Adrenal gland (tissue), 12 donors: ENCODE results near the gene RPL37. TPM values are rescaled to one million over a fixed set of nuclear protein-coding genes. Genes with fewer than 3 reads are reported as not detected.

ENCODE experiments used
- DNase-seq, 7 donors: peaks; one replicate each; pipeline ENCODE4 v3.0.0-alpha.2; 2019 to 2020
- H3K27ac ChIP-seq, 5 donors: fragments of 200-600 bp; sonication (generic) in 4 of 5; 1 replicate in 3 of 5; 2 replicates in 2 of 5; pipeline versions ENCODE4 v1.5.1 to v1.8.0; 2016 to 2020; ENCODE audit warnings: mild to moderate bottlenecking in 1 of 5
- H3K27me3 ChIP-seq: fragments of 200-600 bp; 2 replicates; pipeline ENCODE4 v1.8.0; 2021
- H3K36me3 ChIP-seq, 2 donors: fragments of 200-600 bp; replicated peaks in 1 of 2; 1 replicate in 1 of 2; 2 replicates in 1 of 2; pipeline versions ENCODE4 v1.5.1 to v1.8.0; 2018 to 2022
- H3K4me1 ChIP-seq, 2 donors: fragments of 200-600 bp; replicated peaks in 1 of 2; 1 replicate in 1 of 2; 2 replicates in 1 of 2; pipeline versions ENCODE4 v1.5.1 to v1.8.0; 2018 to 2021
- H3K4me3 ChIP-seq, 4 donors: fragments of 200-600 bp; sonication (generic) in 3 of 4; one replicate each; pipeline ENCODE4 v1.5.1; 2016 to 2018
- H3K9me3 ChIP-seq, 3 donors: fragments of 200-600 bp; sonication (generic) in 1 of 3; replicated peaks in 1 of 3; 1 replicate in 2 of 3; 2 replicates in 1 of 3; pipeline versions ENCODE4 v1.5.1 to v1.8.0; 2016 to 2021
- POLR2A ChIP-seq, 2 donors: fragments of 450-650 bp; IDR thresholded peaks; one replicate each; pipeline ENCODE4 v1.6.1; 2017; ENCODE audit warnings: antibody characterized with exemption in 2 of 2, mild to moderate bottlenecking in 2 of 2, moderate library complexity in 1 of 2
- WGBS, 4 donors: extraction: QIAGEN DNeasy Blood & Tissue Kit in 2 of 4; methylation state at CpG; one replicate each; pipeline versions ENCODE4 v1.1.5 to v1.1.7; 2013 to 2017; 5-methylcytosine and 5-hydroxymethylcytosine counted together
- intact Hi-C, 2 donors: fragments of 100-400 bp; cut with DNase I; formaldehyde crosslinking; loops; one replicate each; pipeline versions ENCODE4 v1.14.1 to v1.15.0; 2022 to 2023
- polyA plus RNA-seq, 3 donors: library from polyadenylated mRNA; stranded (reverse); fragments of 200-250 nt in 2 of 3; fragments of 350-450 nt in 1 of 3; fragmentation: Illumina TruSeq in 1 of 3; extraction: RNeasy Lipid Tissue Mini Kit (QIAGEN cat#74804) in 1 of 3; gene quantifications; one replicate each; pipeline ENCODE4 v1.2.3, GENCODE V29; 2013 to 2014
- small RNA-seq, 2 donors: library from RNA; depleted of rRNA; stranded (forward); fragments of <200 nt; gene quantifications; one replicate each; pipeline ENCODE3, GENCODE V24; 2016
- total RNA-seq, 9 donors: library from RNA; depleted of rRNA in 4 of 9; stranded (reverse); fragments of >200 nt in 4 of 9; fragments of 120-200 nt in 1 of 9; fragmentation: NEBNext Ultra II Directional in 1 of 9; extraction: Animal tissue kit (Norgen Biotek cat#: 25700) in 1 of 9; gene quantifications; one replicate each; pipeline versions ENCODE4 v1.1.0 to v1.2.4, GENCODE V29; 2013 to 2023
- TF ChIP-seq, protein P1 (sequence below), 6 experiments: fragments of 450-650 bp in 4 of 6; fragments of 200-600 bp in 2 of 6; sonication (generic) in 1 of 6; IDR thresholded peaks; 1 replicate in 5 of 6; 2 replicates in 1 of 6; pipeline versions ENCODE4 v1.5.1 to v1.8.0; 2016 to 2021; ENCODE audit warnings: antibody characterized with exemption in 6 of 6, mild to moderate bottlenecking in 2 of 6, moderate library complexity in 1 of 6
- donor health status: healthy with polysubstance abuse.
- donor health status: Bipolar disorder and iron deficiency.
- donor health status: DM: yes; HTN: yes; CAD: no.
- donor health status: DM: no; HTN: no; CAD: no.
- donor health status: DM: no; HTN: no; CAD: no.
- donor health status: DM: yes; HTN: yes; CAD: no.

The RPL37 gene
- total and polyA plus RNA-seq, 12 donors, result 171 to 3,068 (median 978) TPM

GRCh38 chr5:40775846-40776657 lies 59.0 kb downstream of the RPL37 start:
- H3K27me3 ChIP-seq, result no peaks in the 10 kb centered on the region
- peaks cover 0 to 15% of the 10 kb centered on the region in 2 donors for H3K4me1 ChIP-seq
- H3K4me3 ChIP-seq, result no peak overlapping the region
- no peak overlapping the region for H3K27ac ChIP-seq
- no peaks in the 10 kb centered on the region for H3K9me3 ChIP-seq
- intact Hi-C loops, result no loop called here
- DNase-seq, result no peak
- WGBS, 4 donors, result 63 to 70% (median 68%) methylated on average over 6 of the region's 6 CpGs
- TF ChIP-seq POLR2A (IDR thresholded peaks at IDR 0.05), result no peak
- TF ChIP-seq, protein P1, sequence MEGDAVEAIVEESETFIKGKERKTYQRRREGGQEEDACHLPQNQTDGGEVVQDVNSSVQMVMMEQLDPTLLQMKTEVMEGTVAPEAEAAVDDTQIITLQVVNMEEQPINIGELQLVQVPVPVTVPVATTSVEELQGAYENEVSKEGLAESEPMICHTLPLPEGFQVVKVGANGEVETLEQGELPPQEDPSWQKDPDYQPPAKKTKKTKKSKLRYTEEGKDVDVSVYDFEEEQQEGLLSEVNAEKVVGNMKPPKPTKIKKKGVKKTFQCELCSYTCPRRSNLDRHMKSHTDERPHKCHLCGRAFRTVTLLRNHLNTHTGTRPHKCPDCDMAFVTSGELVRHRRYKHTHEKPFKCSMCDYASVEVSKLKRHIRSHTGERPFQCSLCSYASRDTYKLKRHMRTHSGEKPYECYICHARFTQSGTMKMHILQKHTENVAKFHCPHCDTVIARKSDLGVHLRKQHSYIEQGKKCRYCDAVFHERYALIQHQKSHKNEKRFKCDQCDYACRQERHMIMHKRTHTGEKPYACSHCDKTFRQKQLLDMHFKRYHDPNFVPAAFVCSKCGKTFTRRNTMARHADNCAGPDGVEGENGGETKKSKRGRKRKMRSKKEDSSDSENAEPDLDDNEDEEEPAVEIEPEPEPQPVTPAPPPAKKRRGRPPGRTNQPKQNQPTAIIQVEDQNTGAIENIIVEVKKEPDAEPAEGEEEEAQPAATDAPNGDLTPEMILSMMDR (IDR thresholded peaks at IDR 0.05), result no peak
- H3K36me3 ChIP-seq, result peaks cover 0 to 35% of the 10 kb centered on the region in 2 donors

Small RNA genes lying within 50 kb of the gene (small RNA-seq; reads per million reads assigned to genes)
- gene RF00191, result 0 reads per million in 2 donors
- gene SNORD72, result 175 to 177 reads per million in 2 donors

Other genes with a start within 250 kb of the RPL37 start
- gene PTGER4, start 155.3 kb downstream of the RPL37 start, total RNA-seq, result 10 to 100 TPM in 8 of 9 donors, 1 to 10 TPM in 1; 1.3 to 89.6 (median 24.6) TPM
- gene PTGER4, start 155.3 kb downstream of the RPL37 start, polyA plus RNA-seq, result 1 to 10 TPM; 3.4 to 5.2 (median 5.0) TPM
- gene TTC33, start 79.3 kb downstream of the RPL37 start, total RNA-seq, result 10 to 100 TPM in 7 of 9 donors, 1 to 10 TPM in 2; 5.9 to 33.5 (median 15.3) TPM
- 10 to 100 TPM in 1 of 3 donors, 1 to 10 TPM in 2; 5.8 to 19.6 (median 7.6) TPM for gene TTC33, start 79.3 kb downstream of the RPL37 start, polyA plus RNA-seq
- 100 to 1,000 TPM in 1 of 9 donors, 10 to 100 TPM in 8; 42.5 to 100 (median 64.9) TPM for gene PRKAA1, start 36.8 kb downstream of the RPL37 start, total RNA-seq
- 10 to 100 TPM; 19.5 to 58.3 (median 21.4) TPM for gene PRKAA1, start 36.8 kb downstream of the RPL37 start, polyA plus RNA-seq
- gene CARD6, start 6.1 kb upstream of the RPL37 start, total RNA-seq, result 10 to 100 TPM; 15.0 to 33.1 (median 28.3) TPM
- 10 to 100 TPM in 1 of 3 donors, 1 to 10 TPM in 2; 6.5 to 18.9 (median 9.9) TPM for gene CARD6, start 6.1 kb upstream of the RPL37 start, polyA plus RNA-seq
- 1,000 to 10,000 TPM in 7 of 9 donors, 100 to 1,000 TPM in 2; 447 to 4,123 (median 1,362) TPM for gene C7, start 74.3 kb upstream of the RPL37 start, total RNA-seq
- gene C7, start 74.3 kb upstream of the RPL37 start, polyA plus RNA-seq, result 1,000 to 10,000 TPM in 1 of 3 donors, 100 to 1,000 TPM in 2; 442 to 1,201 (median 740) TPM
- under 1 TPM in 2 of 9 donors, not detected in 7; 0.06 to 0.17 TPM for gene MROH2B, start 236.1 kb upstream of the RPL37 start, total RNA-seq
- gene MROH2B, start 236.1 kb upstream of the RPL37 start, polyA plus RNA-seq, result under 1 TPM in 1 of 3 donors, not detected in 2; 0.03 TPM